Osteoblast (primary cell): Measurements from ENCODE around the gene ZBTB9. TPM values are rescaled to one million over a fixed set of nuclear protein-coding genes. Genes with fewer than 3 reads are reported as not detected.

Experiments used
- DNase-seq: peaks from one replicate; pipeline ENCODE4 v3.0.0; 2011; ENCODE audit warnings: low spot score, mixed read lengths; ENCODE audit not compliant: insufficient read length; ENCODE audit errors: missing footprints
- H2AFZ ChIP-seq: 2 replicates; pipeline ENCODE4 v1.6.0; 2011; ENCODE audit warnings: mild to moderate bottlenecking, low read length
- H3K27ac ChIP-seq: 2 replicates; pipeline ENCODE4 v1.5.1; 2011; ENCODE audit warnings: mild to moderate bottlenecking, low read depth, low read length, moderate library complexity
- H3K27me3 ChIP-seq: 2 replicates; pipeline ENCODE4 v1.6.0; 2012; ENCODE audit warnings: mild to moderate bottlenecking, control low read depth, inconsistent platforms, low read length, moderate library complexity; ENCODE audit not compliant: insufficient read depth
- H3K36me3 ChIP-seq: 2 replicates; pipeline ENCODE4 v1.5.1; 2011; ENCODE audit warnings: mild to moderate bottlenecking, low read length, control low read depth, moderate library complexity; ENCODE audit not compliant: insufficient read depth
- H3K4me1 ChIP-seq: 2 replicates; pipeline ENCODE4 v1.5.1; 2011; ENCODE audit warnings: mild to moderate bottlenecking, low read length, control low read depth, moderate library complexity; ENCODE audit not compliant: insufficient read depth
- H3K4me2 ChIP-seq: 2 replicates; pipeline ENCODE4 v1.6.0; 2011; ENCODE audit warnings: mild to moderate bottlenecking, low read length; ENCODE audit not compliant: insufficient read depth
- H3K4me3 ChIP-seq: fragments of 200-600 bp; sonication (generic); 3 replicates; pipeline ENCODE4 v1.5.1; 2012; ENCODE audit warnings: mild to moderate bottlenecking, low read length, inconsistent platforms; ENCODE audit not compliant: insufficient read depth
- H3K79me2 ChIP-seq: 2 replicates; pipeline ENCODE4 v1.6.0; 2012; ENCODE audit warnings: mild to moderate bottlenecking, low read length, control low read depth, inconsistent platforms; ENCODE audit not compliant: insufficient read depth
- H3K9me3 ChIP-seq: 2 replicates; pipeline ENCODE4 v1.5.1; 2011; ENCODE audit warnings: low read depth, low read length, control low read depth
- H4K20me1 ChIP-seq: 2 replicates; pipeline ENCODE4 v1.6.0; 2012; ENCODE audit warnings: mild to moderate bottlenecking, low read length, control low read depth; ENCODE audit not compliant: insufficient read depth
- small RNA-seq: library from RNA; depleted of rRNA; stranded (forward); fragments of <200 nt; gene quantifications from one replicate; pipeline ENCODE3, GENCODE V24; 2012
- total RNA-seq: library from RNA; depleted of rRNA; stranded (reverse); fragments of >200 nt; gene quantifications from 2 replicates; pipeline ENCODE4 v1.2.3, GENCODE V29; 2012
- TF ChIP-seq, protein P1 (sequence below): IDR thresholded peaks from 2 replicates; pipeline ENCODE4 v1.5.1; 2011; ENCODE audit warnings: mild to moderate bottlenecking, low read depth, low read length, moderate library complexity; ENCODE audit errors: extremely low read depth

ZBTB9 gene
- total RNA-seq, 1 donor: 4.7 TPM

DNA sequence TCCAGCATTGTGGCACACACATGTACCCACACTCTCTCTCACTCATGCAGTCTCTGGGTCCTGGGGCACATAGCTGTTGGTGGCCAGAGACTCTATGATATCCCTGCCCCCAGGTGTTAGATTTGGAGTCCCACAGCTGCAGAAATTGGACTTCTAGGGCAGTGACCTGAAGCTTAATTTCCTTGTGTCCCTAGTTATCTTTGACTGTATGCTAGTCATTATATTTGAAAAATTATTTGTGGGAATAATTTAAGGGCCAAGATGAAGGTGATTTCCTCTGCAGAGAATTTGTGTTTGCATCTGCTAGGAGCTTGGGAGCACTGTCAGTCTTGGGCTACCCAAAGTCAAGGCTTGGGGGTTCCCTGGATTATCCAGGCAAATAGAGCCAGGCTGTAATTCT lies 50.1 kb downstream of the ZBTB9 start:
- no peaks in the 10 kb centered on the region for H3K9me3 ChIP-seq
- H3K79me2 ChIP-seq: no peaks in the 10 kb centered on the region
- TF ChIP-seq, protein P1, sequence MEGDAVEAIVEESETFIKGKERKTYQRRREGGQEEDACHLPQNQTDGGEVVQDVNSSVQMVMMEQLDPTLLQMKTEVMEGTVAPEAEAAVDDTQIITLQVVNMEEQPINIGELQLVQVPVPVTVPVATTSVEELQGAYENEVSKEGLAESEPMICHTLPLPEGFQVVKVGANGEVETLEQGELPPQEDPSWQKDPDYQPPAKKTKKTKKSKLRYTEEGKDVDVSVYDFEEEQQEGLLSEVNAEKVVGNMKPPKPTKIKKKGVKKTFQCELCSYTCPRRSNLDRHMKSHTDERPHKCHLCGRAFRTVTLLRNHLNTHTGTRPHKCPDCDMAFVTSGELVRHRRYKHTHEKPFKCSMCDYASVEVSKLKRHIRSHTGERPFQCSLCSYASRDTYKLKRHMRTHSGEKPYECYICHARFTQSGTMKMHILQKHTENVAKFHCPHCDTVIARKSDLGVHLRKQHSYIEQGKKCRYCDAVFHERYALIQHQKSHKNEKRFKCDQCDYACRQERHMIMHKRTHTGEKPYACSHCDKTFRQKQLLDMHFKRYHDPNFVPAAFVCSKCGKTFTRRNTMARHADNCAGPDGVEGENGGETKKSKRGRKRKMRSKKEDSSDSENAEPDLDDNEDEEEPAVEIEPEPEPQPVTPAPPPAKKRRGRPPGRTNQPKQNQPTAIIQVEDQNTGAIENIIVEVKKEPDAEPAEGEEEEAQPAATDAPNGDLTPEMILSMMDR: no peak

DNA sequence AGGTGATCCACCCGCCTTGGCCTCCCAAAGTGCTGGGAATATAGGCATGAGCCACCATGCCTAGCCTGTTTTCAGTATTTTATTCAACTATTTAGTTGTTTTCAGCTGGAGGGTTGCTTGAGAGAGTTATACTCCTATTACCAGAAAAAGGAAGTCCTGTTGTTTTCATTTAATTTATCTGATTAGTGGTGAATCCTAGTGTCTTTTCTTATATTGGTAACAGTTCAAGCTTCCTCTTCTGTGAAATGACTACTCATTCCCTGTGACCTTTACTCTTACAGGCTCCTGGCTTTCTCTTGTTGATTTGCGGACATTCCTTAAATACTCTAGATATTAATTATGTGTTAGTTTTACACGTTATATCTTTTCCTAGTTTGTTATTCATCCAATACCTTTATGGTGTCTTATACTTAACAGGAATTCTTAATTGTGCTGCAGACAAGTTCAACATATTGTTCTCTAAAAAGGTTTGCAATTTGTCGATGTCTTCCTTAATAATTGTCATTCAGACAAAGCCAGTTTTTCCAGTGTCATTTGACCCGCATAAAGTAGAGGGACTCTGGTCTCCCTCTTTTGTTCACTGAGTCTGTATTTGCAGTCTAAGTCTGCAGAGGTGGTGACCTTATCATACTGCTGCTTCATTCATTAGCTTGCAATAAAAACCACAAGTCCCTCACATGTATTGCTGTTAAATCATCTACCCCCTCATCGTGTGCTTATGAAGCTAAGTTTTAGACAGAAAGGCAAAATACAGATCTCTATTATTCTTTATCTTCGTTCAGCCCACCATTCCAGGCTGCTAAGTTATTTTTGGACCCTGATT lies 51.4 kb downstream of the ZBTB9 start:
- H3K79me2 ChIP-seq: no peaks in the 10 kb centered on the region
- H4K20me1 ChIP-seq: no peaks in the 10 kb centered on the region
- H3K4me3 ChIP-seq: no peak overlapping the region

More for the DNA sequence above, 50.1 kb downstream of the ZBTB9 start:
- no peak for DNase-seq
- peaks cover 6% of the 10 kb centered on the region for H3K27me3 ChIP-seq
- no peak overlapping the region for H3K27ac ChIP-seq
- peaks cover 3% of the 10 kb centered on the region for H3K4me1 ChIP-seq
- H3K36me3 ChIP-seq: no peaks in the 10 kb centered on the region
- H4K20me1 ChIP-seq: no peaks in the 10 kb centered on the region
- no peak overlapping the region for H3K4me2 ChIP-seq
- no peak overlapping the region for H2AFZ ChIP-seq
- H3K4me3 ChIP-seq: no peak overlapping the region

More for the DNA sequence above, 51.4 kb downstream of the ZBTB9 start:
- no peaks in the 10 kb centered on the region for H3K9me3 ChIP-seq
- H3K4me1 ChIP-seq: peaks cover 3% of the 10 kb centered on the region
- H3K27ac ChIP-seq: no peak overlapping the region
- peaks cover 6% of the 10 kb centered on the region for H3K27me3 ChIP-seq
- TF ChIP-seq, protein P1: no peak
- no peaks in the 10 kb centered on the region for H3K36me3 ChIP-seq
- no peak for DNase-seq
- no peak overlapping the region for H2AFZ ChIP-seq
- no peak overlapping the region for H3K4me2 ChIP-seq

Small RNA genes within 50 kb of the gene (small RNA-seq; reads per million reads assigned to genes)
- gene ZBTB9: not detected

Other genes with a start within 250 kb of the ZBTB9 start
- 2.7 and 3.3 TPM in 2 replicates for gene HSD17B8, start 249.9 kb upstream of the ZBTB9 start, total RNA-seq
- gene RING1, start 246.1 kb upstream of the ZBTB9 start, total RNA-seq: 34.0 and 34.2 TPM in 2 replicates
- 41.3 and 42.7 TPM in 2 replicates for gene VPS52, start 182.7 kb upstream of the ZBTB9 start, total RNA-seq
- 1,994 and 2,278 TPM in 2 replicates for gene RPS18, start 182.5 kb upstream of the ZBTB9 start, total RNA-seq
- gene B3GALT4, start 177.5 kb upstream of the ZBTB9 start, total RNA-seq: 3.8 and 4.3 TPM in 2 replicates
- gene WDR46, start 165.3 kb upstream of the ZBTB9 start, total RNA-seq: 85.7 and 86.9 TPM in 2 replicates
- 14.1 and 15.9 TPM in 2 replicates for gene PFDN6, start 165.0 kb upstream of the ZBTB9 start, total RNA-seq
- 33.9 and 35.5 TPM in 2 replicates for gene RGL2, start 155.6 kb upstream of the ZBTB9 start, total RNA-seq
- gene TAPBP, start 140.5 kb upstream of the ZBTB9 start, total RNA-seq: 90.2 and 92.6 TPM in 2 replicates
- 18.6 and 19.5 TPM in 2 replicates for gene ZBTB22, start 136.8 kb upstream of the ZBTB9 start, total RNA-seq
- 32.7 and 39.4 TPM in 2 replicates for gene DAXX, start 131.6 kb upstream of the ZBTB9 start, total RNA-seq
- gene KIFC1, start 62.8 kb upstream of the ZBTB9 start, total RNA-seq: 3.2 and 4.0 TPM in 2 replicates
- gene PHF1, start 43.6 kb upstream of the ZBTB9 start, total RNA-seq: 25.9 and 30.8 TPM in 2 replicates
- 89.3 and 122 TPM in 2 replicates for gene CUTA, start 36.5 kb upstream of the ZBTB9 start, total RNA-seq
- gene SYNGAP1, start 34.5 kb upstream of the ZBTB9 start, total RNA-seq: 6.9 and 8.8 TPM in 2 replicates
- 13.3 and 13.8 TPM in 2 replicates for gene BAK1, start 125.7 kb downstream of the ZBTB9 start, total RNA-seq
- gene ITPR3, start 166.7 kb downstream of the ZBTB9 start, total RNA-seq: 46.7 and 52.2 TPM in 2 replicates